GM21528 (cell line): ENCODE data around the gene REXO5.
"Not testable (repeated sequence)": the region's sequence is repeated elsewhere in the genome, so short reads cannot be mapped to it uniquely, and the experiment has no call there.

Experiments
- ATAC-seq: cut with Tn5 transposase; IDR thresholded peaks from one replicate; pipeline ENCODE4 v1.9.1; 2021; ENCODE audit warnings: mild to moderate bottlenecking, moderate library complexity; ENCODE audit not compliant: unreplicated experiment, low FRiP score

REXO5 gene

DNA sequence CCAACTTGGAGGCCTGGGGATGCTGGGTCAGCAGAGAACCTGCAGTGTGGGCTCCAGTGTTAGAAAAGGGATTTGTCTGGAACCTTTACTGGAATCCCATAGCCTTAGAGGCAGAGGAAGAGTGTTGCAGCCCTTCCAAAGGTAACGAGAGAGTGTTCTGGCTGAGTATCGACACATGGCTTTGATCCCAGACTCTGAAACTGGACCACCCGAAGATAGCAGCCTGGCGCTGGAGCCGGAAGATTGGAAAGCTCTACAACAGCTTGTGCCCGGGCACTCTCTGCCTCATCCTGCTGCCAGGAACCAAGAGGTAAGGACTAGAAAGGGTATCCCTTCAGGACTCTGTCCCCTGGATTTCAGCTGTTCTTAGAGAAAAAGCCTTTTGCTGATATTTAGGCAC lies 39.7 kb downstream of the REXO5 start:
- no peak for ATAC-seq

DNA sequence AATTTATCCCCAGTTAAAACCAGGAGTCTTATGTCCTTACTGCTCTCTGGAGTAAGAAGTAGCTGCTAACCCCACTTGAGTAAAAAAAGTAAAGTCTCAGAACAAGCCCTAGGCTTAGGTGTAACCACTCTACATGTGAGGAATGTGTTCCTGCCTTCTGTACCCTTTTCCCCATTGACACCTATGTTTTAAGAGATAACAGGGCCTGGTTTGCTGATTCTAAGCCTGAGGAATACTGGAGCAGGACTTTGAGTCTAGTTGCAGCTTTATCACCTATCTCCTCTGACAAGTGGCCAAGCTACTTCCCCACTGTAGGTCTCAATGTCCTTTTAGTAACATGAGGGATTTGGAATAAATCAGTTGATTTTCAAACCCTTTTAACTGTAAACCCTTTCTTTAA lies 40.2 kb downstream of the REXO5 start:
- no peak for ATAC-seq

DNA sequence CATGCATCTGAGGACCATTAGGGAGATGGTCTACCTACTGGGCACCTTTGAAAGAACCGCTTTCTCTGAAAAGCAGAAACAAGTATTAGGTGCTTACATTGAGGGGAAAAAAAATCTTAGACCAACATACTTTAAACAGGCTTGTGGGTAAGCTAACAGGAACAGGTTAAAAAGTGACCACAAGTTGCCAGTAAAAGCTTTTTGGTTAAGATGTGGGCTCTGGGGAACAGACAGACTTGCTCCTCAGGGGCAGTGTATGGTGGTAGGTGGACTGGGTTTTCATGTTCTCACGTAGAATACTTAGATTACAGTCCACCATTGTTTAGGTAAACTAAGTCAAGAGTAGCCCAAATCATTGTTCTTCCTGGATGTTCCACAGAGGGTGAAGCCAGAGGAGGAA lies 41.2 kb downstream of the REXO5 start:
- ATAC-seq = no peak

DNA sequence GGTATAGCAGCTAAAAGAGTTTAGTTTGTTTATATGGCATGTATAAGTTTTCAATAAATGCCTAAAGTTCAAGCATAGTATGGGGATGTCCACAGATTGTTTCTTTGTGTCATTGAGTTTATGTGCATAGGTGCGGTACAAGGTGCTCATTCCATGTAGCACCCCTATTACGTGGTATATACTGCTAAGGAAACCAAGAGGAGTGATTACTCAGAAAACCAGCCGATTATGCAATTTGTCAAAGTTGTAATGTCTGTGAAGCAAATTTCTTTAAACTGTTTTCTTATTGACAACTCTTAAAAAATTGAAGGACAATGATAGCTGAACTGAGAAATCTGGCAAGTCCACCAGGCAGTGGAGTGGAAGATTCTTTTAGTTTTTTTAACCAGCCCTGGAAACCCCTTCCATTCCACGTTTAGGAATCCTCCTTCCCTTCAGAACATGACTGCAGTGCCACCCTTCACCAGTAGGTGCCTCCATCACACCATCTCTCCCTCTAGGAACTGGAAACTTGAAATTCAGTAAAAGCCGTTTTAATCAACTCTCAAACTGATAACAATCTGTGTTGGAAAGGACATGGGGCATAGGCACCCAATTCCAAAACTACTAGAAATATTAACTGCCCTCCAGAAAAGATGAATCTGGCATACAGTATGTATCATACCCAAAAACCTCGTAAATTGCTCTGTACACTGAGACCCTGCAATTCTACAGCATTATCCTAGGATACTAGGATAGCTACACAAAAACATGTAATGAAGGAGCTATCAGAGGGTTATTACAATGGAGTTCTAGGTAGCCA lies 43.5 kb downstream of the REXO5 start:
- no peak for ATAC-seq

DNA sequence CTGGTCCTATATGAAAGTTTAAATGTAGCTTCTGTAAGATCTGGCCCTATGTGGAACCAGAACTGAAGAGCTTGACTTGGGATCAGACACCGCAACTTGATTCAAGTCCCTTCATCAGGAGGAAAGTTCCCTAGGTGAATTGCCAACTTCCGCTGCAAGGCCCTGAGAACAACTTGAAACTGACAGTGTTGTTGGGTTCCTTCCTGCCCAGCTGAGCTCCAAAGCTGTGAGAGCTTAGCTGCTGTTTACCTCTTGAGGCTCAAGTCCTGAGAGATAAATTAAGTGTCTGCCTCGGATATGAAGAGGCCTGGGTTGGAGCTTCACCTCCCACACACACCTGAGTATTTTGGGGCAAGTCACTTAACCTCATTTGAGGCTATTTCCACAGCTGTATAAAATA lies 44.7 kb downstream of the REXO5 start:
- ATAC-seq = no peak

DNA sequence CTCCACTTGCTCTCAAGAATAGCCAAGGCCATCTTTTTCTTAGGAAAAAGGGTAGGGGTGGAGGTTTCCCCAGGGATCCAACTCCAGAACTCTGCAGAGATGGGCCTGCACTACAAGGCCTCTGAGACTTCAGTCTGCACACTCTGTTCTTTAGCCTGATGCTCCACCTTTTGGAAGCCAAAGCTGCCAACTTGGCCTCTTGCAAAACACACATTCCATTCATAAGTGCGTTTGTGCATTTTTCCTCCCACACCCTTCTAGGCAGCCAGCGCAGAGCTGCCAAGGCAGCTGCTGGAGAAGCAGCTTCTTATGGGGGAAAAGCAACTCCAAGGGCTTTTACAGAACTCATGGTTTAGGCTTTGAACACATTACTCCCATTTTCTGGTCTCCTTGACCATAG lies 45.3 kb downstream of the REXO5 start:
- ATAC-seq = no peak

DNA sequence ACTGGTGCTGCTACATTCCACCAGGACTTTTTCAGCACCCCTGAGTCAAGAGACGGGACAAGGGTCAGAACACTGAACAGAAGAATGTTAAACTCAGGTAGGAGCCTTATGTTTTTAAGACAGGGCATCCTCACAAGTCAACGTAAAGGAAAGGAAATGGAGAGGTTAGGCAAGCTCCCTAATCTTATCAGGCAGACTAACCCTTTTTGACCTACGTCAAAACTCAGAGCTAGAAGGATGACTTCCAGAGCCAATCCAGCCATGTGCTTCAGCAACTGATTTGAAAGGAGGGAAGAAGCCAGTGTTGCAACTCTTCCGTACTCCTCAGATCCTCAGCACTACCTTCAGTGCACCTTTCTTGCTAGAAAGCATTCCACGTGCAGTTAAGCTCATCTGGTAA lies 46.8 kb downstream of the REXO5 start:
- ATAC-seq = no peak

DNA sequence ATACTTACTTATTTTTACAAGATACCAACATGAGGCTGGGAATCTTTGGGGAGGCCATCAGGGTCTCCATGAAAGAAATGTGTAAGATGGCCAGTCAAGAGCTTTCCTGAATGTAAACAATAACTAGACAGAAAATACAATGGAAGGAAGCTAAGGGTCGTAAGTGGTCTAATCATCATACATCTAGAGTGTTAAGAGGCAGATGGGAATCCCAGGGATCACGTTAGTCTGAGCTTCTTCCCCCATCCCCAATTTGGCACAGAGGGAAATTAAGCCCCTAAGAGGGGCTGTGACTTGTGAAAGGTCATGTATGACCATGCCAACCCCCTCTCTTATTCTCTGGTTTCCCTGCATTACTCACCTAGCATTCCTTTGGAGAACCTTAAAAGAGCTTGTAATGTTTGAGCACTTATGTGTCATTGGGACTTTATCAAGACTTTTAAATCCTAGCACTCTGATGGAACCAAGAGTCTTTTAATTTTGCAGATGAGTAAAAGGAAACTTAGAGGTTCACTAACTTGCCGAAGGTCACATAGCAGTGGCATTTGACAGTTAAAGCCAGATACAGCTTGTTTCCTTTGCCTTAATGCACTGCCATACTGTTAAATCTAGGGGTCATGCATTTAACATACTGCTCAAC lies 47.8 kb downstream of the REXO5 start:
- no peak for ATAC-seq

DNA sequence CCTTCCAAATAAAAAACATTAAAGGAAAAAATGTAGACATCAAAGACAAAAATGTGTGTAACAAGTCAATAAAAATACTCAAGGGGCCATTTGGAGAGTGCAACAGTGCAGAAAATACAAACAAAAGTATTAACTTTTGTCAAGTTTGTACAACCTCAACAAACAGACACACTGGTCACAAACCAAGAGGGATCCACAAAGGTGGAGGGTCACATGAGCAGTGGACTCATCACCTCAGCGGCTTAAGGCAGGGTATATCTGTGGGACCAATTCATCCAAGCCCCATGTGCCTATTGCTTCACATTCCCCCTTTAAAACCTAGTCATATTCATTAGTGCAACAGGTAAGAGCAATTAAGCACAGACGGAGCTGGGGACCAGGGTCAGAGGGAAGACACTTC lies 48.6 kb downstream of the REXO5 start:
- ATAC-seq = no peak

DNA sequence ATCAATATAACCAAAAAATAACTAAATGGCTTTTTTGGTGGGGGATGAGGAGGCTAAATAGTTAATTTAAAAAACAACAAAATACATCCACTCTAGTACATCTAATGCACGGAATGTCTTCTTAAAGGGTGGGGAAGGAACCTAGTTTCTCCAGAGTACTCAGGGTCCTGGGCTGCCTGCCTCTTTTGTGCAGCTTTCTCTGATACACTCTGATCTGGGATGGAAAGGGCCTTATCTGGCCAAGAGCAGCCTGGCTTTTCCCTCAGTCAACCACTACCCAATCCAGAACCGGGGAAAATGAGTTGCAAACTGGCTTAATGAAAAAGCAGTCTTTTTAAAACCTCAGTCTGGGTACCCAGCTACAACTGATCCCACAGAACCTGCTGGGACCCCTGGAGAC lies 51.0 kb downstream of the REXO5 start:
- no peak for ATAC-seq

DNA sequence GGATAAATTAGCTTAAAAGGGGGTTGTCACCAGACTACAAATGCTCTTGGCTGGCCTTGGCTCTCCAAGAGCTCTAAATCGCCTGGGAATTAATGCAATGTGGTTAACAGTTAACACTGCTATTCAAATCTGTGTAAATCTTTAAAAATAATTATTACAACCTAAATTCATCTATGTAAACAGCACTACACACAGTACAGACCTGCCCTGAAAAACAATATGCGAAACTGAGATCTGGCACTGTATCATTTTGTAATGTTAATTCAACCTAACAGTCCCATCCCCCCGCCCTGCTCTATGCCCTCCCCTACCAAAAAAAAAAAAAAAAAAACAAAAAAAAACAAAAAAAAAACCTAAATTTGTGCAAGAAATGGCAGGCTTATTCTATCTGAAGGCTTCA lies 52.9 kb downstream of the REXO5 start:
- ATAC-seq = no peak

DNA sequence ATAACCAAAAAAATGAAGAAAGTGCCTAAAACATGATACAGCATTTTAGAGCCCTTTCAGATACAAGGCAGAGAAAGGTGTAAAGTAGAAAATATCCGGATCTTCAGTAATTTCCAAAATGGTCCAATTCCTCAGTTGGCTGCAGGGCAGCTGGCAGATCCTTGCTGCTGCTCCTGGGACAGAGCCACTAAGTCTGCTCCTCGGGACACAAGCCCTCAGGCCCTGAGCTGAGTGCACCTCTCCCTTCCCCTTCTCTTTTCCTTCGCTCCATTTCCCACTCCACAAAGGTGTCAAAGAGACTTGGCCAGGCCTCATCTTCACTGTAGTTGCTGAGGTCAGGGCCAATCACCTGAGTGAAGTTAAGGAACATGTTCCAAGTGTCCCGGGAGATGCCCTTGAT lies 53.4 kb downstream of the REXO5 start:
- no peak for ATAC-seq

DNA sequence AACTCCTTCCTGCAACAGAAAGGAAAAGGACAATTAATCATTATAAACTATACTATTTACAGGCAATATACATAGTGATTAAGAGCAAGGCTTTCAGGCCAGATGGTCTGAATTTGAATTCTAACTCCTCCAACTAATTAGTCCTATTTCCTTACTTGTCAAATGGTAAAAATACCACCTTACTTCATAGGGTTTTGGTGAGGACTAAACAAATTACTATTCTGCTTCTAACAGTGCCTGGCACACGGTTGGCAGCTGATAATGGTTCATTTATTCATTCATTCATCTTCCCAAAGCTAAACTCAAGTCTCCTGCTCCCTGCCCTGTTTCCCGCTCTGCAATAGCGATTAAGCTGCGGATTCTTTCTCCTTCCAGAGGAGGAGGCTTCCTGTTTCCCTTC lies 54.0 kb downstream of the REXO5 start:
- no peak for ATAC-seq

DNA sequence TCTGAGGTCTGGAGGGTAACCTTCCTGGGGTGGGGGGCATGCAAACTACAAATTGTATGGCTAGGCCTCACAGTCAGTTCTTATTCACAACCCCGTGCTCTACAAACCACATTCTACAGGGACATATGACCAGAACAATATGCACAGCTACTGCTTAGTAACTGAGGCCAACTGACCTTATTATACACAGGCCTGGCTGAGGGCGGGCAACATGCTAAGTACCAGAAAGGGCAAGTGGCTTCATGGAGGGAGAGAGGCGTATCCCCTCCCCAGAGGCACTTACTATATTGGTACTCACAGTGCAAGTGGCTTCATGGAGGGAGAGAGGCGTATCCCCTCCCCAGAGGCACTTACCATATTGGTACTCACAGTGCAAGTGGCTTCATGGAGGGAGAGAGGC lies 54.7 kb downstream of the REXO5 start:
- not testable (repeated sequence) for ATAC-seq

DNA sequence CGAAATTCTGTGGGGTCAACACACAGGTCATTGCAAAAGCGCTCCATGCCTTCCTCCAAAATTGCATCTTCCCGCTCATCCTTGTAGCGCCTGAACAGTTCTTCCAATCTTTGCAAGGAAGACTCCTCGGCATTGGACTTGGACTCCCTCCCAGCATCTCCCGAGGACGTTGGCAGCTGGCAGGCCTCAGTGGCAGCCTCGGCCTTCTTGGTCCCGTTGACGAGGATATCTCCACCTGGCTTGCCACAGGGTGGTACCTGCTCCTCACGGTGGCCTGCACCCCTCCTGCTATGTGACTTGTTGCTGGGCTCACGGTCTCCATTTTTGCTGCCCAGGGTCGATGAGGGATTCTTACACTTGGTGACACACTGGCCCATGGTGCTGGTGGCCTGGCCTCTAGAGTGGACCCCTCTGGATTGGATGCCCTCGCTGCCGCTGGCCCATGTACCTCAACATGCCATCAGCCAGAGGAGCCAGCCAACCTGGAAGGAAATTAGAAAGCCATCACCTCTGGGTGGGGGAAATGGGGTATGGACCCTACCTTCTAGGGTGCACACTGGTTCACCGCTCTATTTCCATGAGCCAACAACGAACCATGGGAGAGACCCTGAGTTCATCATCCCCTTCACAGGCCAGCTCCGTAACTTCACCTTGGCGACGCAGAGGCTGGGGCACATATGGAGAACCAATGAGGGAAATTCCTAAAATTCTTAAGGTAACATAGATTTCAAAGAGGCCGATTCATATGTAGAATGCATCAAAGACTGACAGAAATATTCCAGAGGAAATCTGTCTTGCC lies 56.0 kb downstream of the REXO5 start:
- ATAC-seq = no peak

DNA sequence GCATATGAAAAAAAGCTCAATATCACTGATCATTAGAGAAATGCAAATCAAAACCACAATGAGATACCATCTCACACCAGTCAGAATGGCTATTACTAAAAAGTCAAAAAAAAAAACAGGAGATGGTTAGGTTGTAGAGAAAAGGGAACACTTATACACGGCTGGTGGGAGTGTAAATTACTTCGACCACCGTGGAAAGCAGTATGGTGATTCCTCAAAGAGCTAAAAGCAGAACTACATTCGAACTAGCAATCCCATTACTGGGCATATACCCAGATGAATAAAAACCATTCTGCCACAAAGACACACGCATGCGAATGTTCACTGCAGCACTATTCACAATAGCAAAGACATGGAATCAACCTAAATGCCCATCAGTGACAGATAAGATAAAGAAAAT lies 58.0 kb downstream of the REXO5 start:
- not testable (repeated sequence) for ATAC-seq

DNA sequence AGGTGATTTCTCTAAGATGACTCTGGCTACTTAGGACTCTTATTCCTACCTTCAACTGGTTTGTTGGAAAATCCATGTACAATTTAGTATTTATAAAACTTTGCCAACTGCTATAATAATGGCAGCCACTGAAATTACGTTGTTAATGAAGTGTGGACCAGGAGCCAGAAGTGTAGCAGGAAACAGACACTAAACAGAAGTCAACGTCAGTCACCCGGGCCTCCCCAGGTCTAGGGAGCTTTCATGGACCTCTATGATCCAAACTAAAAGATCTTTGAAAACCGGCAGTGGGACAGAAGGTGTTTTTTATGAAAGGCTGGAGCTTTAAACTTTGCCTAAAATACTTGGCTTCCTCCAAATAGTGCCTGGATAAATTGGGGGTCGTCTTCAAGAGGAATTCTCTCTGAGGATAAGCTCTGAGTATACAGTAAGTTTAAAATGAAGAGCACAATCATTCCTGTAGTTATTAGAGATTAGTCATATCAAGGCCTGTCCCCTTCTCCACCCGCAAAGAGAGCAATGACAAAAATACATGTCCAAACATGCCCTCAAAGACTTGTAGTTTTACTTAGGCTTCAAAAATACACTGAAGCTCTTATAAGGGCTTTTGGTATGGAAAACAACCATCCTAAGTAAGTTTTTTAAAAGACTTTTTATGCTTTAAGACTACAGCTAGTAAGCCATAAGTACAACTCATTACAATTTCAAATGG lies 59.2 kb downstream of the REXO5 start:
- ATAC-seq = no peak

DNA sequence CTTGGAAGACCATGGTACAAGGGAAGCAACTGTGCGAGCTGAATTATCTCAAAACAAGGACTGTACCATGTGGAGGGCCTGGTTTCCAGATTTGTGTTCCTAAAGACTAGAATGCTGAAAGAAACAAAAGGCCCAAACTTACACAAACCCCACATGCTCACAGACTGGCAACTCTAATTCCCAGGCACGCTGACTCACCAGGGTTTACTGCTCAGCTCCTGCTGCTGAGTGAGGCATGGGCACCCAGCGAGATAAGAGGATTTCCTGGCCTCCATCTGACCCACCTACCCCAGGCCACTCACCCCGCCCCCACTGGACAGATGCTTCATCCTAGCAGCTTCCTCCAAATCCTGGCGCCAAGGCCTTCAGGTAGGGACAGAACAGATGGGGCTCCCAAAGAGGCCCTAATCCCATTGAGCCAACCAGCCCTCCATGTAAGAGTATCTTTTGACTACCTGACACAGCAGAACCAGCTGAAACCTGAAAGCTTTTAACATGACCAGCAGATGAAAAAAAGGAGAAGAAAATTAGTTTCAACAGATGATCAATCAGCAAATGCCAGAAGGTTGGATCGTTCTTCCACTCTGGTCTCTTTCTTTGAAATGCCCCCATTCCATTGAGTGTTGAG lies 59.9 kb downstream of the REXO5 start:
- ATAC-seq = no peak

DNA sequence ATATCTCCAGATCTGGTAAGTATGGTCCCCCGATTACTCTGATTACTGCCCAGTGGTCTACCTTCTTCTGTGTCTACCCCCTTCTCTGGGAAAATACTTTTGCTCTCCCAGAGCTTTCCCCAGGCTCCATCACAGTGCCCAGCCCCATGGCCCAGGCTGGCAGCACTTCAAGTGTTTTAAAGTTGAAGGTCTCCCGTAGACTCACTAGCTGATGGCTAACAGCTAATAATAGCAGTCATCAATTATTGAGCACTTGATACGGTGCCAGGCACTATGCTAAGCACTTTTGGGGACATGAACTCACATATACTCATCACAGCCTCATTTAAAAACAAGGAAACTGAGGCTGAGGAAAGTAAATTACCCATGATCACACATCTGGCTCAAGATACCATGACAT lies 60.5 kb downstream of the REXO5 start:
- no peak for ATAC-seq

DNA sequence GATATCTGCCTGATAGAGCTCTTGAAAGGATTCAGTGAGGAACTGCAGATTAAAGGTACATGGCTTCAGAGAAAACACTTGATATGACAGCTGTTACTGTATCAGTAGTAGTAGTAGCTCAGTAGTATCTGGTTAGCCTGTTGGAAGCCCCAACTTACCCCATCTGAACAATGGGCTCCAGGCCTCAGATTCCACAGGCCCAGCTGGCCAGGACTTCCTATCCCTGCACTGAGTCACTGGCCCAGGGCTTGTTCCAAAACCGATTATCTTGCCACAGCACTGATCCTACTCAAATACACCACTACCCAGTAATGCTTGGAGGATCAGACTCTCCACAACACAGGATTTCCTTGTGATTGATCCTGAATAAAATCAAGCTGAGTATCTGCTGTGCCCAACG lies 61.3 kb downstream of the REXO5 start:
- ATAC-seq = no peak
